ENCODE measurements around the gene RAB11A.
"Not testable (repeated sequence)": the region's sequence is repeated elsewhere in the genome, so short reads cannot be mapped to it uniquely, and the experiment has no call there.

Gene RAB11A

GRCh38 chr15:65867244-65867643, 2.0 kb upstream of the RAB11A start:
- Histone ChIP-seq H3K36me3 (no peaks in the 10 kb centered on the region), H3K4me1 (ENCODE audit: control insufficient read depth in 1 of 2, insufficient read depth in 1 of 2, low read depth in 1 of 2, low read length in 1 of 2) (peaks cover 18 to 21% of the 10 kb centered on the region in 2 experiments), H3K4me3 (ENCODE audit: low read depth in 1 of 2, low read length in 1 of 2) (no peak overlapping the region), H3K9me3 (no peaks in the 10 kb centered on the region), H3K27me3 (no peaks in the 10 kb centered on the region), H3K27ac (no peak overlapping the region)
- TF ChIP-seq CTCF (IDR thresholded peaks at IDR 0.05): no peak

GRCh38 chr15:65867933-65868332, 1.4 kb upstream of the RAB11A start:
- not testable (repeated sequence) for H3K27ac ChIP-seq; H3K36me3 ChIP-seq; H3K27me3 ChIP-seq; H3K9me3 ChIP-seq; H3K4me3 ChIP-seq (ENCODE audit: low read depth in 1 of 2, low read length in 1 of 2)
- peaks cover 18 to 21% of the 10 kb centered on the region in 2 experiments for H3K4me1 ChIP-seq (ENCODE audit: control insufficient read depth in 1 of 2, insufficient read depth in 1 of 2, low read depth in 1 of 2, low read length in 1 of 2)

GRCh38 chr15:65868546-65869125, 655 bp upstream of the RAB11A start:
- H3K27ac ChIP-seq: peak overlapping the region; percentile 89
- TF ChIP-seq CTCF (IDR thresholded peaks at IDR 0.05): no peak
- no peaks in the 10 kb centered on the region for H3K27me3 ChIP-seq

GRCh38 chr15:65869954-65870871, 922 bp downstream of the RAB11A start:
- Histone ChIP-seq H3K36me3 (peaks cover 7% of the 10 kb centered on the region), H3K4me3 (ENCODE audit: low read depth in 1 of 2, low read length in 1 of 2) (peak overlapping the region; percentile 91 to 99), H3K27ac (peak overlapping the region; percentile 89), H3K9me3 (no peaks in the 10 kb centered on the region), H3K27me3 (no peaks in the 10 kb centered on the region), H3K4me1 (ENCODE audit: control insufficient read depth in 1 of 2, insufficient read depth in 1 of 2, low read depth in 1 of 2, low read length in 1 of 2) (peaks cover 18 to 21% of the 10 kb centered on the region in 2 experiments)
- TF ChIP-seq CTCF (IDR thresholded peaks at IDR 0.05): no peak

More at GRCh38 chr15:65868546-65869125, 655 bp upstream of the RAB11A start:
- Histone ChIP-seq H3K9me3 (no peaks in the 10 kb centered on the region), H3K36me3 (no peaks in the 10 kb centered on the region), H3K4me3 (ENCODE audit: low read depth in 1 of 2, low read length in 1 of 2) (peak overlapping the region; percentile 91 to 99), H3K4me1 (ENCODE audit: control insufficient read depth in 1 of 2, insufficient read depth in 1 of 2, low read depth in 1 of 2, low read length in 1 of 2) (peaks cover 18 to 21% of the 10 kb centered on the region in 2 experiments)

- no peaks in the 10 kb centered on the region for H3K9me3 ChIP-seq
- no peaks in the 10 kb centered on the region for H3K27me3 ChIP-seq
- peak overlapping the region; percentile 89 for H3K27ac ChIP-seq
- peaks cover 7% of the 10 kb centered on the region for H3K36me3 ChIP-seq
- TF ChIP-seq CTCF (IDR thresholded peaks at IDR 0.05): no peak
- H3K4me1 ChIP-seq (ENCODE audit: control insufficient read depth in 1 of 2, insufficient read depth in 1 of 2, low read depth in 1 of 2, low read length in 1 of 2): peaks cover 18 to 21% of the 10 kb centered on the region in 2 experiments
- H3K4me3 ChIP-seq (ENCODE audit: low read depth in 1 of 2, low read length in 1 of 2): peak overlapping the region; percentile 91 to 99
Observed at GRCh38 chr15:65870889-65871533, 1.7 kb downstream of the RAB11A start.

GRCh38 chr15:65871886-65872285, 2.6 kb downstream of the RAB11A start:
- not testable (repeated sequence) for H3K27me3 ChIP-seq; H3K27ac ChIP-seq; H3K4me3 ChIP-seq (ENCODE audit: low read depth in 1 of 2, low read length in 1 of 2); H3K9me3 ChIP-seq
- Histone ChIP-seq H3K36me3 (peaks cover 16% of the 10 kb centered on the region), H3K4me1 (ENCODE audit: control insufficient read depth in 1 of 2, insufficient read depth in 1 of 2, low read depth in 1 of 2, low read length in 1 of 2) (peaks cover 18 to 21% of the 10 kb centered on the region in 2 experiments)

- peaks cover 18 to 21% of the 10 kb centered on the region in 2 experiments for H3K4me1 ChIP-seq (ENCODE audit: control insufficient read depth in 1 of 2, insufficient read depth in 1 of 2, low read depth in 1 of 2, low read length in 1 of 2)
- peaks cover 23% of the 10 kb centered on the region for H3K36me3 ChIP-seq
- H3K27ac ChIP-seq; H3K27me3 ChIP-seq; H3K4me3 ChIP-seq (ENCODE audit: low read depth in 1 of 2, low read length in 1 of 2); H3K9me3 ChIP-seq: not testable (repeated sequence)
Observed at GRCh38 chr15:65872596-65872995, 3.3 kb downstream of the RAB11A start.
